HG03064 (cell line): Measurements from ENCODE around the gene RALGPS2.

ENCODE experiments used
- ATAC-seq: cut with Tn5 transposase; IDR thresholded peaks from one replicate; pipeline ENCODE4 v1.9.1; 2021; ENCODE audit warnings: low read depth; ENCODE audit not compliant: unreplicated experiment

Gene RALGPS2

GRCh38 chr1:178862416-178862815 is 137.4 kb downstream of the RALGPS2 start:
- ATAC-seq, result no peak

- no peak for ATAC-seq
Measured at GRCh38 chr1:178862864-178863263, 137.8 kb downstream of the RALGPS2 start.

GRCh38 chr1:178864326-178864725 is 139.3 kb downstream of the RALGPS2 start:
- no peak for ATAC-seq

- no peak for ATAC-seq
Measured at GRCh38 chr1:178867670-178868069, 142.6 kb downstream of the RALGPS2 start.

- no peak for ATAC-seq
Measured at GRCh38 chr1:178868706-178869105, 143.7 kb downstream of the RALGPS2 start.

- no peak for ATAC-seq
Measured at GRCh38 chr1:178869119-178869697, 144.2 kb downstream of the RALGPS2 start.

GRCh38 chr1:178870221-178870620 is 145.2 kb downstream of the RALGPS2 start:
- ATAC-seq, result no peak

GRCh38 chr1:178870944-178871343 is 145.9 kb downstream of the RALGPS2 start, which contains the start of gene ANGPTL1:
Gene ANGPTL1, minus strand, starts transcription at chr1:178871077. Its CDS starts 5,301 bp downstream, at chr1:178865776.
- no peak for ATAC-seq

- no peak for ATAC-seq
Measured at GRCh38 chr1:178871551-178872320, 146.7 kb downstream of the RALGPS2 start.

- ATAC-seq, result no peak
Measured at GRCh38 chr1:178874966-178875365, 149.9 kb downstream of the RALGPS2 start.

GRCh38 chr1:178875936-178876335 is 150.9 kb downstream of the RALGPS2 start:
- no peak for ATAC-seq

- ATAC-seq, result no peak
Measured at GRCh38 chr1:178877896-178878295, 152.9 kb downstream of the RALGPS2 start.

- no peak for ATAC-seq
Measured at GRCh38 chr1:178881950-178882349, 156.9 kb downstream of the RALGPS2 start.

- no peak for ATAC-seq
Measured at GRCh38 chr1:178885869-178886268, 160.8 kb downstream of the RALGPS2 start.

GRCh38 chr1:178886551-178886950 is 161.5 kb downstream of the RALGPS2 start:
- ATAC-seq, result no peak

GRCh38 chr1:178895928-178896327 is 170.9 kb downstream of the RALGPS2 start:
- ATAC-seq, result no peak

- ATAC-seq, result no peak
Measured at GRCh38 chr1:178898401-178898800, 173.4 kb downstream of the RALGPS2 start.

GRCh38 chr1:178899402-178899801 is 174.4 kb downstream of the RALGPS2 start:
- no peak for ATAC-seq

GRCh38 chr1:178901482-178902125 is 176.6 kb downstream of the RALGPS2 start:
- ATAC-seq, result no peak

GRCh38 chr1:178908358-178908757 is 183.3 kb downstream of the RALGPS2 start:
- no peak for ATAC-seq

GRCh38 chr1:178910023-178910422 is 185.0 kb downstream of the RALGPS2 start:
- no peak for ATAC-seq

GRCh38 chr1:178912597-178912996 is 187.6 kb downstream of the RALGPS2 start:
- ATAC-seq, result no peak
